CD4-positive, alpha-beta T cell treated with Interleukin-4 for 1 hour (primary cell): ENCODE measurements around the gene OR2K2.
"Not testable (repeated sequence)": the region's sequence is repeated elsewhere in the genome, so short reads cannot be mapped to it uniquely, and the experiment has no call there.

Source experiments
- DNase-seq, 2 donors: peaks; one replicate each; pipeline ENCODE4 v3.0.0-alpha.2; 2020 to 2022

Gene OR2K2

DNA sequence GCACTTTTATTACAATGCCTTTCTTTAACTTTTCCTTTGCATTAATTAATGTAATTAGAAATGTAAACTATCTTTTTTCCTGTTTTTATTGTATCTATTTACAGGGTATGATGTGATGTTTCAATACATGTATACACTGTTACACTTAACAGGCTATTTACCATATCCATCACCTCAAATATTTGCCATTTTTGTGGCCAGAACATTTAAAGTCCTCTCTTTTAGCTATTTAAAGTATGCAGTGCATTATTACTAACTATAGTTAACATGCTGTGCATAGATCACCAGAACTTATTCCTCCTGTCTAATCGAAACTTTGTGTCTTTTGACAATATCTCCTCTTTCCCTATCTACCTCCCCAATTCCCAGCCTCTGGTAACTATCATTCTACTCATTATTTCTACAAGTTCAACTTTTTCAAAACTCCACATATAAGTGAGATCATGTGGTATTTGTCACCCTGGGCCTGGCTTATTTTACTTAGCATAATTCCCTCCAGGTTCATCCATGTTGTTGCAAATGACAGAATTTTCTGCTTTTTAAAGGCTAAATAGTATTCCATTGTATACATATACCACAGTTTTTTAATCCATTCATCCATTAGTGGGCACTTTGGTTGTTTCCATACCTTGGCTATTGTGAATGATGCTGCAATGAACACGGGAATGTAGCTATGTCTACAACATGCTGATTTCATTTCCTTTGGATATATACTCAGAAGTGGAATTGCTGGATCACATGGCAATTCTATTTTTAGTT is 32.8 kb downstream of the OR2K2 start:
- no peak for DNase-seq

DNA sequence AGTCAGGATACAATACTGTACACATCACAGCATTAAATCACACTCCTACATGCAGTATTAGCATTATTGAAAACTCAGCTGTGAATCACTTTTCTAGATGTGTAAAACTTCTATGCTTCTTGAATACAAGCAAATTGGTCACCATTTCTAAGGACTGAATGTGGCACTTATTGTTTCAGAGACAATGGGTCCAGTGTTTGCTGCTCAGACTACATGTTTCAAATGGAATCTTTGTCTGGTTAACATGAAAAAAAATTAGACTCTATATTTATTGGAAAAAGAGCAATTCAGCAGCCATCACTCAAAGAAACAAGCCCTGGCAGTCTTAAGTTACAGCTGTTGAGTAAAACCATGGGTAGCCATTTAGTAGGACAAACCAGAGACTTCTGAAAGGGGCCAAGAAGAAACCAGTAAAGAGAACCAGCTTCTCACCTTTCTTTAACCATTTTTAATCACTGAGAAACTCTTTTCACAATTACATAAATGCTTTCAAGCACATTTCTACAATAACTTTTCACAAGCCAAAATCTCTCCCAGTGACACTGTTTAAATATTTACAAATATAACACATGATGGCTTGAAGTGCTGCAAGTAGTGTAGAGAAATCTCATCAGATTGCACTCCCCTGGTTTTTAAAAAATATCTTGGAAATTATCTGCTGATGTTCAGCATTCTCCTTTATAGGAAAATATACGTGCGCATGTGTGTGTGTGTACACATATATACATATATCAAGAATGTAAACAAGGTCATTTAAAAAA is 35.2 kb downstream of the OR2K2 start:
- DNase-seq, result no peak

DNA sequence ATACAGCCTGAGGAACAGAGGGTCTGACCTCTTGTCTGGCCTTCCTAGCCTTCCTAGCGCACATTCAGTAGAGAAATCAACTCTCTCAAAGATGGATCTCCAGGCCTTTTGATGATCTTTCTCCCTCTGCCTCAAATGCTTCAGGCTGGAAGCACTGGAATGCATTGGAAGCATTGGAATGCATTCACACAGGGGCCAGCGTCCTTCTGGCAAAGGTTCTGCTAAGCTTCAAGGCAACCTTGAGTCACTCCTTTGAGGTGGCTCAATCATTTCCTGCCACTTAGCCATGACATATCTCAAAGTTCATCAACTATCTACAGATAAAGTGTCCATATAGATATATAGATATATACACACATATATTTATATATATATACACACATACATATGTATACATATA is 42.9 kb downstream of the OR2K2 start:
- no peak for DNase-seq

DNA sequence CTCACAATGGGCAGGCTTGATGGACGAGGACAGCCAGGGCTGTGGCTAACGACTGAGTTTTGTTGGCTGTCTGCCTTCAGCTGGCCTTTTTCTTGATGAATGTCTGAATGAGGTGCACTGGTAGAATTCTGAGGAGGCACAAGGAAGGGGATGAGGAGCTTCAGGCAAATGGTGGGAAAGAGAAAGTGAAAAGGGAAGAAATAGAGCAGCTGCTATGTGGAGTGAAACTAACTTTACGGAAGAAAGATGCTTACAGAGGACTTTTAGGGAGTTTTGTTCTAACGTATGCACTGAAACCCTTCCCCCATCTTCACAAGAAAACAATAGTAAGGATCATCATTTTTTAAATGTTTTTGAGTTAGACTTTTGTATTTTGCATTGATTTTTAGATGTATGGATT is 45.3 kb downstream of the OR2K2 start:
- DNase-seq, result no peak

DNA sequence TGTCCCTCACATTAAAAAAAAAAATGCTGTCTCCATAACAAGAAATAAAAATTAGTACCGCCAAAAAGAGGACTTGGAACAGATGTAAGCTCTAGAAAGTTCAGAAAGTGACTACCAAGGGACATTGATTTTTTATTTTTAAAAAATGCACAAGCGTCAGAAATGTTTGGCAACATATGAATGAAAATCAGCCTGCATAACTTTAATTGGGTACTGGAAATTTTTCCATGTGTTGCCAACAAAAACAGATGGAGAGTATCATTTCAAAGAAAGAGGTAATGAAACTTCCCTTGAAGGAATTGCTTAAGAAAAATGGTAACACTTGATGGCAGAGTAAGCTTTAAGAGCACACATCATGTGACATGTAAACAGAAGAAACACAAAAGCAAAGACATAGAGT is 47.2 kb downstream of the OR2K2 start:
- DNase-seq, result no peak

DNA sequence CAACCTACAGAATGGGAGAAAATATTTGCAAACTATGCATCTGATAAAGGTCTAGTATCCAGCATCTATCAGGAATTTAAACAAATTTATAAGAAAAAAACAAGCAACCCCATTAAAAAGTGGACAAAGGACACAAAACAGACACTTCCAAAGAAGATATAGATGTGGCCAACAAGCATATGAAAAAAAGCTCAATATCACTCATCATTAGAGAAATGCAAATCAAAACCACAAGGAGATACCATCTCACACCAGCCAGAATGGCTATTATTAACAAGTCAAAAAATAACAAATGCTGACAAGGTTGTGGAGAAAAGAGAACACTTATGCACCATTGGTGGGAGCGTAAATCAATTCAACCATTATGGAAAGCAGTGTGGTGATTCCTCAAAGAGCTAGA is 49.2 kb downstream of the OR2K2 start:
- not testable (repeated sequence) for DNase-seq
